WTC11 (cell line): Measurements from ENCODE around the gene ITPR2. TPM values are rescaled to one million over a fixed set of nuclear protein-coding genes. Genes with fewer than 3 reads are reported as not detected.

Experiments used
- ATAC-seq: fragments of 200-7000 bp; cut with Tn5 transposase; 2 replicates; pipeline ENCODE4 v1.10.0; 2021; ENCODE audit warnings: mild to moderate bottlenecking, moderate library complexity
- CTCF ChIA-PET: fragments of 300-600 bp; sonication (Branson Sonifier 250); formaldehyde crosslinking; loops from one replicate; lab custom pipeline; 2021; ENCODE audit warnings: antibody characterized with exemption; lab: Charles Lee
- POLR2A ChIA-PET: fragments of 350-600 bp; sonication (Branson Sonifier 250); formaldehyde crosslinking; loops from one replicate; lab custom pipeline; 2021; ENCODE audit warnings: antibody characterized with exemption; lab: Charles Lee
- DNase-seq: peaks from one replicate; pipeline ENCODE4 v3.0.0; 2021; ENCODE audit warnings: low spot score
- H3K27ac Mint-ChIP-seq: 2 replicates; pipeline ENCODE4 v1.8.0; 2021; ENCODE audit warnings: mixed read lengths
- H3K27me3 Mint-ChIP-seq: 2 replicates; pipeline ENCODE4 v1.8.0; 2021; ENCODE audit warnings: low read depth, mild to moderate bottlenecking, moderate library complexity, mixed read lengths
- H3K36me3 Mint-ChIP-seq: 2 replicates; pipeline ENCODE4 v1.8.0; 2021; ENCODE audit warnings: mixed read lengths
- H3K4me1 Mint-ChIP-seq: 2 replicates; pipeline ENCODE4 v1.8.0; 2022; ENCODE audit warnings: mixed read lengths
- H3K4me3 Mint-ChIP-seq: 2 replicates; pipeline ENCODE4 v1.8.0; 2021; ENCODE audit warnings: mild to moderate bottlenecking, moderate library complexity, mixed read lengths
- H3K9me3 Mint-ChIP-seq: 2 replicates; pipeline ENCODE4 v1.8.0; 2021; ENCODE audit warnings: mixed read lengths
- ATF3 ChIP-seq: sonication (generic); formaldehyde crosslinking; conservative IDR thresholded peaks from 2 replicates; pipeline ENCODE4 v1.8.1; 2022; ENCODE audit warnings: mild to moderate bottlenecking, missing genetic modification reagents
- CDX4 ChIP-seq: fragments of 250-450 bp; sonication (Bioruptor Pico); IDR thresholded peaks from 2 replicates; pipeline ENCODE4 v1.9.0; 2021; ENCODE audit warnings: moderate library complexity, mild to moderate bottlenecking, inconsistent platforms, borderline replicate concordance
- CTCF ChIP-seq: fragments of 200-600 bp; IDR thresholded peaks from 2 replicates; pipeline ENCODE4 v1.8.0; 2022; ENCODE audit warnings: antibody characterized with exemption
- ELF4 ChIP-seq: sonication (generic); formaldehyde crosslinking; IDR thresholded peaks from 2 replicates; pipeline ENCODE4 v1.8.1; 2022; ENCODE audit warnings: low read depth, mild to moderate bottlenecking, moderate library complexity, missing genetic modification reagents
- EMX1 ChIP-seq: fragments of 250-450 bp; sonication (Bioruptor Pico); IDR thresholded peaks from 2 replicates; pipeline ENCODE4 v1.8.0; 2021; ENCODE audit warnings: mild to moderate bottlenecking
- ESRRA ChIP-seq: sonication (generic); formaldehyde crosslinking; IDR thresholded peaks from 2 replicates; pipeline ENCODE4 v1.8.1; 2022; ENCODE audit warnings: mild to moderate bottlenecking, missing genetic modification reagents, borderline replicate concordance
- FOXJ3 ChIP-seq: sonication (generic); formaldehyde crosslinking; IDR thresholded peaks from 2 replicates; pipeline ENCODE4 v1.9.0; 2021; ENCODE audit warnings: missing genetic modification reagents, mild to moderate bottlenecking, borderline replicate concordance
- GABPB1 ChIP-seq: sonication (generic); formaldehyde crosslinking; IDR thresholded peaks from 2 replicates; pipeline ENCODE4 v1.8.1; 2023; ENCODE audit warnings: mild to moderate bottlenecking, missing genetic modification reagents
- IRF1 ChIP-seq: sonication (generic); formaldehyde crosslinking; IDR thresholded peaks from 2 replicates; pipeline ENCODE4 v1.8.0; 2023; ENCODE audit warnings: missing genetic modification reagents
- MXD4 ChIP-seq: fragments of 250-450 bp; sonication (Bioruptor Pico); IDR thresholded peaks from 2 replicates; pipeline ENCODE4 v1.8.0; 2021; ENCODE audit warnings: mild to moderate bottlenecking, moderate library complexity, borderline replicate concordance
- SOX15 ChIP-seq: fragments of 250-450 bp; sonication (Bioruptor Pico); IDR thresholded peaks from 2 replicates; pipeline ENCODE4 v1.9.0; 2021; ENCODE audit warnings: mild to moderate bottlenecking
- TP53 ChIP-seq: sonication (generic); formaldehyde crosslinking; IDR thresholded peaks from 2 replicates; pipeline ENCODE4 v1.8.1; 2023; ENCODE audit warnings: mild to moderate bottlenecking, missing genetic modification reagents
- ZBTB43 ChIP-seq: sonication (generic); formaldehyde crosslinking; IDR thresholded peaks from 2 replicates; pipeline ENCODE4 v1.8.1; 2023; ENCODE audit warnings: mild to moderate bottlenecking, missing genetic modification reagents
- ZNF138 ChIP-seq: sonication (generic); formaldehyde crosslinking; conservative IDR thresholded peaks from 2 replicates; pipeline ENCODE4 v1.8.1; 2022; ENCODE audit warnings: mild to moderate bottlenecking, moderate library complexity, missing genetic modification reagents
- ZNF263 ChIP-seq: sonication (generic); formaldehyde crosslinking; IDR thresholded peaks from 2 replicates; pipeline ENCODE4 v1.8.1; 2022; ENCODE audit warnings: low read depth, mild to moderate bottlenecking, moderate library complexity, missing genetic modification reagents
- ZNF317 ChIP-seq: sonication (generic); formaldehyde crosslinking; IDR thresholded peaks from 2 replicates; pipeline ENCODE4 v1.8.1; 2023; ENCODE audit warnings: low read depth, mild to moderate bottlenecking, moderate library complexity, missing genetic modification reagents, borderline replicate concordance
- total RNA-seq: library from RNA; stranded (reverse); gene quantifications from 3 replicates; pipeline ENCODE4 v1.2.3, GENCODE V29; 2021
- TF ChIP-seq, protein P1 (sequence below): sonication (generic); formaldehyde crosslinking; IDR thresholded peaks from 2 replicates; pipeline ENCODE4 v1.8.1; 2022; ENCODE audit warnings: low read depth, missing genetic modification reagents, borderline replicate concordance
- TF ChIP-seq, protein P2 (sequence below): sonication (generic); formaldehyde crosslinking; IDR thresholded peaks from 2 replicates; pipeline ENCODE4 v1.8.1; 2022; ENCODE audit warnings: low read depth, mild to moderate bottlenecking, moderate library complexity, missing genetic modification reagents, borderline replicate concordance
- TF ChIP-seq, protein P3 (sequence below): sonication (generic); formaldehyde crosslinking; IDR thresholded peaks from 2 replicates; pipeline ENCODE4 v1.8.0; 2023; ENCODE audit warnings: missing genetic modification reagents, mild to moderate bottlenecking, borderline replicate concordance

Gene ITPR2
- total RNA-seq, 1 experiment from 2014 or later: 50.7 TPM

DNA sequence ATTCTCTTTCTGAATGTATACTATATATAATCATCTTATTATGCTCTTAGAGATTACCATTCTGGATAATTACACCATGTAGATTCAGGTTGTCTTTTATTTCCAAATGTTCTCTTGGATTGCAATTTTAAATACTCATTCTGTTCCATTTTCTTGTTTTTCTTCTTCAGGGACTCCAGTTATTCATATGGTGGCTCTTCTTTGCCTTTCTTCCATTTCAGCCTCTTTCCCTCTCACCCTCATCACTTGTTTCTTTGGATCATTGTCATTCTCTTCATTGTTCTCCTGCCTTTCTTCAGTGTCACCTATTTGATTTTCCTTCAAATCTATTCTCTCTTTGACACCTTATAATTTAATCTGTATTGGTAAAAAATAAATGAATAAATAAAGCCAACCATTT, 182.0 kb downstream of the ITPR2 start:
- Mint-ChIP-seq H3K4me1 (peaks cover 25% of the 10 kb centered on the region), H3K36me3 (peaks cover 48% of the 10 kb centered on the region), H3K4me3 (no peak overlapping the region), H3K9me3 (peaks cover 13% of the 10 kb centered on the region), H3K27me3 (no peaks in the 10 kb centered on the region), H3K27ac (no peak overlapping the region)
- TF ChIP-seq ESRRA (CRISPR knock-in tag): no peak
- no peak for TF ChIP-seq SOX15
- DNase-seq (no peak), ATAC-seq (no peak)
- CTCF ChIA-PET: interaction anchor here (3.0 to 3.2 kb wide), 2 partner anchors 21 to 51 kb away, joined by 18 to 20 read pairs; no protein-coding TSS in a partner anchor
- POLR2A ChIA-PET: no interaction called here

DNA sequence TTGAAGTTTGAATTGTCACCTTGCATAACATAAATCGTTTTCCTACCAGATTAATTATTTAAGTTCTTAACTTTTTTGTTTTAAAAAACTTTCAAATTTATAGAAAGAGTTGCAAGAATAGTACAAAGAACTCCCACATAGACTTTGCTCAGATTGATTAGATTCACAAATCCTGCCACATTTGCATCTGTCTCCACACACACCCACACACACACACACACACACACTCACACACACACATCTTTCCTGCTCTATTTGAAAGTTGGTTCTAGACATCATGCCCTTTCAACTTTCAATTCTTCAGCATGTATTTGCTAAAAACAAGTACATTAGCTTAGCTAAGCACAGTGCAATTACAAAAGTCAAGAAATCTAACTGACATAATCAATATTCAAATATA, 184.0 kb downstream of the ITPR2 start:
- ATAC-seq (no peak), DNase-seq (no peak)
- Mint-ChIP-seq H3K27me3 (no peaks in the 10 kb centered on the region), H3K4me3 (no peak overlapping the region), H3K9me3 (peaks cover 20% of the 10 kb centered on the region), H3K27ac (no peak overlapping the region), H3K36me3 (peaks cover 47% of the 10 kb centered on the region), H3K4me1 (peaks cover 39% of the 10 kb centered on the region)
- ChIA-PET CTCF (no interaction called here), POLR2A (no interaction called here)
- TF ChIP-seq ZBTB43 (CRISPR knock-in tag) (no peak), ATF3 (CRISPR knock-in tag) (no peak), ZNF317 (CRISPR knock-in tag) (no peak), CTCF (no peak), FOXJ3 (CRISPR knock-in tag) (no peak), EMX1 (no peak), ZNF138 (CRISPR knock-in tag) (no peak), ZNF263 (no peak), MXD4 (no peak), ELF4 (CRISPR knock-in tag) (no peak), ESRRA (CRISPR knock-in tag) (no peak)
- TF ChIP-seq, protein P1, sequence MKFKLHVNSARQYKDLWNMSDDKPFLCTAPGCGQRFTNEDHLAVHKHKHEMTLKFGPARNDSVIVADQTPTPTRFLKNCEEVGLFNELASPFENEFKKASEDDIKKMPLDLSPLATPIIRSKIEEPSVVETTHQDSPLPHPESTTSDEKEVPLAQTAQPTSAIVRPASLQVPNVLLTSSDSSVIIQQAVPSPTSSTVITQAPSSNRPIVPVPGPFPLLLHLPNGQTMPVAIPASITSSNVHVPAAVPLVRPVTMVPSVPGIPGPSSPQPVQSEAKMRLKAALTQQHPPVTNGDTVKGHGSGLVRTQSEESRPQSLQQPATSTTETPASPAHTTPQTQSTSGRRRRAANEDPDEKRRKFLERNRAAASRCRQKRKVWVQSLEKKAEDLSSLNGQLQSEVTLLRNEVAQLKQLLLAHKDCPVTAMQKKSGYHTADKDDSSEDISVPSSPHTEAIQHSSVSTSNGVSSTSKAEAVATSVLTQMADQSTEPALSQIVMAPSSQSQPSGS: no peak
- TF ChIP-seq, protein P2, sequence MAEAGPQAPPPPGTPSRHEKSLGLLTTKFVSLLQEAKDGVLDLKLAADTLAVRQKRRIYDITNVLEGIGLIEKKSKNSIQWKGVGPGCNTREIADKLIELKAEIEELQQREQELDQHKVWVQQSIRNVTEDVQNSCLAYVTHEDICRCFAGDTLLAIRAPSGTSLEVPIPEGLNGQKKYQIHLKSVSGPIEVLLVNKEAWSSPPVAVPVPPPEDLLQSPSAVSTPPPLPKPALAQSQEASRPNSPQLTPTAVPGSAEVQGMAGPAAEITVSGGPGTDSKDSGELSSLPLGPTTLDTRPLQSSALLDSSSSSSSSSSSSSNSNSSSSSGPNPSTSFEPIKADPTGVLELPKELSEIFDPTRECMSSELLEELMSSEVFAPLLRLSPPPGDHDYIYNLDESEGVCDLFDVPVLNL (CRISPR knock-in tag): no peak

DNA sequence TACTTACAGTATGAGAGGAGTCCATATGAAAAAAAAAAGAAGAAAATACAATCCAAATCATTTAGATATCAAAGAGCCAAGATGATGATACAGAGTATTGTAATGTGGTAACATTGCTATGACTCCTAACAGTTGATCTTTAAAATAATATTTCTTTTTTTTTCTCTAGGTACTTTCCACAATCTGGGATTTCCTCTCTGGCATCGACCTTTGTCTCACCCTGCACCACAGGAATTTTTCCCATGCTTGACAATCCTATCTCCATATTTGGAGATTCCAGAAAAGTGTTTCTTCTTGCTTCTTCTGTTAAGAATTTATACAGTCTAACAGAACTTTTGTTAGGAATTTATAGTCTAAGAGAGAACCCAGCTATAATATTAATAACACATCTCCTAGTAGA, 184.4 kb downstream of the ITPR2 start:
- Mint-ChIP-seq H3K4me1 (peaks cover 43% of the 10 kb centered on the region), H3K4me3 (no peak overlapping the region), H3K27ac (no peak overlapping the region), H3K9me3 (peaks cover 22% of the 10 kb centered on the region), H3K27me3 (no peaks in the 10 kb centered on the region), H3K36me3 (peaks cover 45% of the 10 kb centered on the region)
- POLR2A ChIA-PET: no interaction called here
- CTCF ChIA-PET: no interaction called here
- DNase-seq (no peak), ATAC-seq (no peak)
- TF ChIP-seq, protein P3, sequence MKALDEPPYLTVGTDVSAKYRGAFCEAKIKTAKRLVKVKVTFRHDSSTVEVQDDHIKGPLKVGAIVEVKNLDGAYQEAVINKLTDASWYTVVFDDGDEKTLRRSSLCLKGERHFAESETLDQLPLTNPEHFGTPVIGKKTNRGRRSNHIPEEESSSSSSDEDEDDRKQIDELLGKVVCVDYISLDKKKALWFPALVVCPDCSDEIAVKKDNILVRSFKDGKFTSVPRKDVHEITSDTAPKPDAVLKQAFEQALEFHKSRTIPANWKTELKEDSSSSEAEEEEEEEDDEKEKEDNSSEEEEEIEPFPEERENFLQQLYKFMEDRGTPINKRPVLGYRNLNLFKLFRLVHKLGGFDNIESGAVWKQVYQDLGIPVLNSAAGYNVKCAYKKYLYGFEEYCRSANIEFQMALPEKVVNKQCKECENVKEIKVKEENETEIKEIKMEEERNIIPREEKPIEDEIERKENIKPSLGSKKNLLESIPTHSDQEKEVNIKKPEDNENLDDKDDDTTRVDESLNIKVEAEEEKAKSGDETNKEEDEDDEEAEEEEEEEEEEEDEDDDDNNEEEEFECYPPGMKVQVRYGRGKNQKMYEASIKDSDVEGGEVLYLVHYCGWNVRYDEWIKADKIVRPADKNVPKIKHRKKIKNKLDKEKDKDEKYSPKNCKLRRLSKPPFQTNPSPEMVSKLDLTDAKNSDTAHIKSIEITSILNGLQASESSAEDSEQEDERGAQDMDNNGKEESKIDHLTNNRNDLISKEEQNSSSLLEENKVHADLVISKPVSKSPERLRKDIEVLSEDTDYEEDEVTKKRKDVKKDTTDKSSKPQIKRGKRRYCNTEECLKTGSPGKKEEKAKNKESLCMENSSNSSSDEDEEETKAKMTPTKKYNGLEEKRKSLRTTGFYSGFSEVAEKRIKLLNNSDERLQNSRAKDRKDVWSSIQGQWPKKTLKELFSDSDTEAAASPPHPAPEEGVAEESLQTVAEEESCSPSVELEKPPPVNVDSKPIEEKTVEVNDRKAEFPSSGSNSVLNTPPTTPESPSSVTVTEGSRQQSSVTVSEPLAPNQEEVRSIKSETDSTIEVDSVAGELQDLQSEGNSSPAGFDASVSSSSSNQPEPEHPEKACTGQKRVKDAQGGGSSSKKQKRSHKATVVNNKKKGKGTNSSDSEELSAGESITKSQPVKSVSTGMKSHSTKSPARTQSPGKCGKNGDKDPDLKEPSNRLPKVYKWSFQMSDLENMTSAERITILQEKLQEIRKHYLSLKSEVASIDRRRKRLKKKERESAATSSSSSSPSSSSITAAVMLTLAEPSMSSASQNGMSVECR (CRISPR knock-in tag): no peak
- TF ChIP-seq IRF1 (CRISPR knock-in tag) (no peak), GABPB1 (CRISPR knock-in tag) (no peak), CDX4 (CRISPR knock-in tag) (no peak), ATF3 (CRISPR knock-in tag) (no peak), TP53 (CRISPR knock-in tag) (no peak)
